NCI-H2171 treated with DMSO at 0.1 percent for 48 hours (cell line): ENCODE results near the gene NLGN4X.
A peak's percentile ranks its signal among the peaks of the same experiment; 100 is the strongest.

Source experiments
- DNase-seq: peaks from one replicate; lab custom pipeline; 2025; lab: John Stamatoyannopoulos, UW

NLGN4X gene

GRCh38 chrX:6151971-6152370 is 76.7 kb downstream of the NLGN4X start:
- no peak for DNase-seq

- DNase-seq, result no peak
These were observed 79.4 kb downstream of the NLGN4X start for GRCh38 chrX:6149060-6149872.

- DNase-seq, result no peak
These were observed 94.4 kb downstream of the NLGN4X start for GRCh38 chrX:6134255-6134654.

GRCh38 chrX:6132970-6133369 is 95.7 kb downstream of the NLGN4X start:
- DNase-seq, result no peak

- no peak for DNase-seq
These were observed 97.4 kb downstream of the NLGN4X start for GRCh38 chrX:6131287-6131686.

GRCh38 chrX:6129195-6129594 is 99.5 kb downstream of the NLGN4X start:
- DNase-seq, result no peak

- no peak for DNase-seq
These were observed 108.3 kb downstream of the NLGN4X start for GRCh38 chrX:6120329-6120728.

GRCh38 chrX:6095469-6095868 is 133.2 kb downstream of the NLGN4X start:
- no peak for DNase-seq

- DNase-seq, result no peak
These were observed 154.1 kb downstream of the NLGN4X start for GRCh38 chrX:6074532-6074931.

- DNase-seq, result no peak
These were observed 156.9 kb downstream of the NLGN4X start for GRCh38 chrX:6071731-6072130.

GRCh38 chrX:6067600-6067999 is 161.1 kb downstream of the NLGN4X start:
- DNase-seq, result no peak

- DNase-seq, result peak; percentile 25
These were observed 175.5 kb downstream of the NLGN4X start for GRCh38 chrX:6053141-6053540.

GRCh38 chrX:6052111-6052745 is 176.4 kb downstream of the NLGN4X start:
- peak; percentile 10 for DNase-seq

GRCh38 chrX:6049132-6049531 is 179.5 kb downstream of the NLGN4X start:
- DNase-seq, result no peak

- no peak for DNase-seq
These were observed 187.0 kb downstream of the NLGN4X start for GRCh38 chrX:6041630-6042029.

- no peak for DNase-seq
These were observed 199.7 kb downstream of the NLGN4X start for GRCh38 chrX:6029014-6029413.

- no peak for DNase-seq
These were observed 201.7 kb downstream of the NLGN4X start for GRCh38 chrX:6026980-6027379.

- no peak for DNase-seq
These were observed 202.2 kb downstream of the NLGN4X start for GRCh38 chrX:6026429-6026828.

GRCh38 chrX:6024204-6024603 is 204.5 kb downstream of the NLGN4X start:
- no peak for DNase-seq

GRCh38 chrX:6021316-6022091 is 207.2 kb downstream of the NLGN4X start:
- DNase-seq, result peak; percentile 0

- no peak for DNase-seq
These were observed 209.6 kb downstream of the NLGN4X start for GRCh38 chrX:6019076-6019475.

GRCh38 chrX:6015423-6015822 is 213.2 kb downstream of the NLGN4X start:
- no peak for DNase-seq

GRCh38 chrX:6012357-6012756 is 216.3 kb downstream of the NLGN4X start:
- DNase-seq, result no peak
